ENCODE data around the gene IGSF21.

The IGSF21 gene

GRCh38 chr1:18107369-18108298 lies at the start of gene IGSF21:
IGSF21 (plus strand) TSS chr1:18107798; CDS start chr1:18108129, 331 bp downstream.
- DNase-seq (ENCODE audit: low spot score), result no peak

- DNase-seq (ENCODE audit: low spot score), result no peak
Observed at GRCh38 chr1:18058206-18058921, 49.2 kb upstream of the IGSF21 start.

DNA sequence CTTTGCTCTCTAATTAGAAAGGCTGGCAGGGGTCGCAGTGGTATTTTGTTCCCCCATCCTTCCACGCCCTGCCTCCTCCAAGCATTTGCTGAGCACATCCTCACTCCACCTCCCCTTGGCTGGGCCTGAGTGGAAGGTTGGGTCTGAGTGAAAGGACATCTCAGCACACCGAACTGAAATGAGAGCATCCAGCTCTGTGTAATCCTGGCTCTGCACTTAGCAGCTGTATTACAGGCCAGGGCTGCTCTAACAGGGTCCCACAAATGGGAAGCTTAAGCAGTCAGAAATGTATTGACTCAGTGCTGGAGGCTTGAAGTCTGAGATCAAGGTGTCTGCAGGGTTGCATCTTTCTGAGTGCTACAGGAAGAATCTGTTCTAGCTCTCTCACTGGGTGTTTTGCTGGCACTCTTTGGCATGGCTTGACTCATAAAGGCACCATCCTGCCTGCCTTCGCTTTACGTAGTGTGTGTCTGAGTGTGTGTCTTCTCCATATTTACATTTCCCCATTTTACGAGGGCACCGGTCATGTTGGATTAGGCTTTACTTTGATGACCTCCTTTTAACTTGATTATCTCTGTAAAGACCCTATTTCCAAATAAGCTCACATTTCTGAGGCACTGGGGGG lies 48.5 kb upstream of the IGSF21 start:
- no peak for DNase-seq (ENCODE audit: low spot score)

- DNase-seq (ENCODE audit: low spot score), result no peak
Observed at GRCh38 chr1:18060366-18060765, 47.2 kb upstream of the IGSF21 start.

- DNase-seq (ENCODE audit: low spot score), result no peak
Observed at GRCh38 chr1:18062185-18062584, 45.4 kb upstream of the IGSF21 start.

DNA sequence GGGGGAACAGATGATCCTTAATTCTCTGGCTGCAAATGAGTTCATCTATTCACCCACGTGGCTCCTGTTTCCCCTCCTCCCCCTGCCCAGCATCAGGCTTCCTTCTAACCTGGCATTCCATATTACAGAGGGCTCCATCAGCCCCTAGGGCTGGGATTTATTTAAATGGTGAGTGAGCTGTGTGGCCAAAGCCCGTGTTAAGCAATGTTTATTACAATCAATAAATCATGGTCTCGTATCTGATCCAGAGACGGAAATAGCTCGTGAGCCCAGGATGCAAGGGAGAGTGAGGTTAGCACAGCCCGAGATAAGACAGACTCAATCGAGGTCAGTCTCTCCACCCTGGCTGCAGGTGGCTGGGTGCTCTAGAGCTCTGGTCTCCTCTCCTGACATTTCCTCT lies 43.1 kb upstream of the IGSF21 start:
- no peak for DNase-seq (ENCODE audit: low spot score)

DNA sequence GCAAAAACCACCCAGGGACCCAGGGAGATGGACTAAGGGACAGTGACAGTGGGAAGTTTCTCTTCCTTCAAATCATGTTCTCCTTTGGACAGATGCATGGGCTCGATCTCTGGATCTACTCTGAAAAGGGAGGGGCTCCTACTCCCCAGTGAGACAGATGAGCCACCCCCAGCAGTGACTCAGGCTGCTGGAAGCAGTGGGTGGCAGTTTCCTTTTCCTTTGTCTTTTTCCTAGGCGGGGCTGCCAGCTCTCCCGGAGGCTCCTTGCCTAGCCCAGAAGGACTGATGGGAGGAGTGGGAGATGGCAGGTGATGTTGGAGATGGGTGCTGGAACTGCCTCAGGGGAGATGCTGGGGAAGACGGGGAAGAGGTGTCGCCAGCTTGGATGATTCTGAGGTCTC lies 41.0 kb upstream of the IGSF21 start:
- no peak for DNase-seq (ENCODE audit: low spot score)

DNA sequence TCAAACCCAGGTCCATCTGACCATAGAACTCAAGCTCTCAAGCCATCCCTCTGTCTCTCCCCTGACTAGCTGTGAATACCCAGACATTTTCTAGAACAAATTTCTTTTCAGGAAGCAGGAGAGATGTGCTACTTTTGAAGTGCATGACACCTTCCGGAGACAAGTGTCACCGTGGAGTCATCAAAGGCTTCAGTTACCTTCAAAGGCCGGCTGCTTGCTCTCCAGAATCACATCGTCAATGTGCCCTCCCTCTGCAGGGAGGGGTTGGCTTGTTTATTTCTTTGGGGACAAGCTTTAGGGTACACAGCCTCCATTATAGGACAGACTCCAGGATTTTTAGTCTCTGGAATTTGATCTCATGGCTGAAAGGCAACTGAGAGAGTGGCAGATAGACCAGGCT lies 37.7 kb upstream of the IGSF21 start:
- no peak for DNase-seq (ENCODE audit: low spot score)

GRCh38 chr1:18072066-18072465 lies 35.5 kb upstream of the IGSF21 start:
- DNase-seq (ENCODE audit: low spot score), result no peak

GRCh38 chr1:18073066-18073642 lies 34.4 kb upstream of the IGSF21 start:
- no peak for DNase-seq (ENCODE audit: low spot score)

DNA sequence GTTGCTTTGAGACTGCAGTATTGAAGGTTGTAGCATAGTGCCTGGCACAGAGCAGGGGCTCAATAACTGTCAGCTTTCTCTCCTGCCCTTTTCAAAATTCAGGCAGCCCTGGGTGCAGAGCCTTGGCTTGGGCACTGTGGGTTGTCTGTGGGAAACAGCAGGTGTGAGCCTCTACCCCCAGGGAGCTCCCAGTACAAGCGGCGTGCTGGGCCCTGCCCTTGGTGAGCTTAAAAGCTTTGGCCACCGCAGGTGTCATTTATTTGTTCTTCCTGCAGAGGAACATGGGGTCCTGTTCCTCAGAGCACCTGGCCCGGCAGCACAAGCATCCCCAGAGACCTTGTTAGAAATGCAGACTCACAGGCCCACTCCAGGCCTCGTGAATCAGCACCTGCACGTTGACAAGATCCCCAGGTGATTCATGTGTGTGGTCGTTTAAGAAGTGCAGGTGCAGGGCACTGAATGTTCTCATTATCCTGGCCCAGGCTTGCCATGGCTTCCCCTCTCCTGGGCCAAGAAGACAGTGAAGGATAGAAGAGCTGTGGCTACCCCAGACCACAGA lies 29.9 kb upstream of the IGSF21 start:
- DNase-seq (ENCODE audit: low spot score), result no peak

GRCh38 chr1:18079941-18080735 lies 27.5 kb upstream of the IGSF21 start:
- DNase-seq (ENCODE audit: low spot score), result no peak

GRCh38 chr1:18085387-18086074 lies 22.1 kb upstream of the IGSF21 start:
- no peak for DNase-seq (ENCODE audit: low spot score)

GRCh38 chr1:18088077-18088594 lies 19.5 kb upstream of the IGSF21 start:
- DNase-seq (ENCODE audit: low spot score), result no peak

DNA sequence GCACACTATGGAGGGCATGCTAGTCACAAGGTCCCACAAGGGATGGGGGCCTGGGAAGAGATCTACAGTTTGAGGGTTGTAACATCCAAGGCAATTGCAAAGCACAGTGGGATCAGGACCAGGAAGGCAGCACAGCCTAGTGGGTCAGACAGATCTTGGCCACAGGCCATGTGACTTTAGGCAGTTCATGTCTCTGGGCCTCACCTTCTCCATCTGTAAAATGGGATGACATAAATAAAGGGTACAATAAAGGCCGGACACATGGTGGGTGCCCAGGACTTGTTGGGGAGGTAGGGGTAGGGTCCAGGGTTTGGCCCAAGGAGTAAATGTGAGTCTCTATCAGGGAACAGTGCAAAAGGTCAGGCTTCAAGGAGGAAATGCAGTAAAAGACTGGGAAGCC lies 18.1 kb upstream of the IGSF21 start:
- DNase-seq (ENCODE audit: low spot score), result no peak

DNA sequence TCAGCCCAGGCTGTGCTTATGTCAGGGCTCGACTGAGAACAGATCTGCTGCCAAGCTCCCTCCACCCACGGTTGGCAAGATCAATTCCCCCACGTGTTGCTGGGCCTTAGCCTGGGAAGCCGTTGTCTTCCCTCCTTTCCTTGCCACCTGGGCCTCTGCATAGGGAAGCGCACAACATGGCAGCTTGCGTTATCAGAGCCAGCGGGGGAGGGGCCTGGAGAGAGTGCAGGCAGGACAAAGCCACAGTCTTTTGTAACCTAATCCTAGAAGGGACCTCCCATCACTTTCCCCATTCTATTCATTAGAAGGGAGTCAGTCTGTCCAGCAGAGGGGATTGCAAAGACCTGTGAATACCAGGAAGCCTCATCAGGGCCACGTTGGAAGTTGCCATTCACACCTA lies 17.0 kb upstream of the IGSF21 start:
- no peak for DNase-seq (ENCODE audit: low spot score)

DNA sequence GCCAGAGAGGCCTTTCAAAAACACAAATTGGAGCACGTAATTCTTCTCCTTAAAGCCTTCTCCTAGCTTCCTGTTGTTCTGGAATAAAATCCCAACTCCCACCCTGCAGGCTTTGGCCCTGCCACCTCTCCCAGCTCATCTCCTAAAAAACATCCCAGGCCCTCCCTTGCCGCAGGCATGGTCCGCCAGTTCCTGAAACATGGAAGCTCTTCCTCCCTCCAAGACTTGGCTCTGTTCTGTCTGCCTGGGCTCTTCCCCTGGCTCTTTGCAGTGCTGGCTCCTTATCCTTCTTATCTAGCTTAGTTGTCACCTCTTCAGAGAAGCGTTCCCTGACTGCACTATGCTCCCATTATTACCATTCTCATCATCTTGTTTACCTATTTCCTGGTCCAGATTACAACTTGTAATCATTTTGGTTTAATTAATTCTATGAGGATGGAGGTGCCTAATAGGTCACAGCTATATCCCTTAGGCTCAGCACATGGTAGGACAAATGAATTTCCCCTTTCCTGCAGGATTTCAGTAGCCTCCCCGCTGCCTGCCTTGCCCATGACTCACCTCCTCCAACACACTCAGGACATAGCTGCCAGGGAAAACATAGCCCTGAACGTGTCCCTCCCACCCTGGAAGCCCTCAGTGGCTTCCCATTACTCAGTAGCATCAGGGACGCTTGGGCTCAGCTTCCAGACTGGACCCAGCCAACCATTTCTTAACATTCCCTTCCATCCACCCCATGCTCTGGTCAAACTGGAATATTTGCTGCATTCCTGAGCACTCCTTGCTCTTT lies 15.7 kb upstream of the IGSF21 start:
- no peak for DNase-seq (ENCODE audit: low spot score)

DNA sequence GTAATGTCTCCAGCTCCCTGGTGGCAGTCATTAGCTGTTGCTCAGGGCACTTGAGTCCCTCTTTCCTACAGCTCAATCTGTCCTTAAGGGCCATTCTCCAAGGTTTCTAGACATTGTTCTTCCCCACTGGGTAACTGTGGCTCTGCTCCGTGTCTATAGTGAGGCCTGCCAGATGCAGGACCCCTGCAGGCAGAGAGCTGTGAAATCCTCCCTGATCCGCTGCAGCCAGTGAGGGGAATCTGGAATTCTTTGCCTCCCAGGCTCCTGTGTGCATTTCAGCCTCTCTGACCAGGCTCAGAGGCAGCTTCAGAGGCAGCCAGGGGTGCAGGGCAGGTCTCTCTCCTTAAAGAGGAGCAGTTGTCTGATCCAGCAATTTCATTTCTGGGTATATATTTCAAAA lies 14.4 kb upstream of the IGSF21 start:
- no peak for DNase-seq (ENCODE audit: low spot score)

DNA sequence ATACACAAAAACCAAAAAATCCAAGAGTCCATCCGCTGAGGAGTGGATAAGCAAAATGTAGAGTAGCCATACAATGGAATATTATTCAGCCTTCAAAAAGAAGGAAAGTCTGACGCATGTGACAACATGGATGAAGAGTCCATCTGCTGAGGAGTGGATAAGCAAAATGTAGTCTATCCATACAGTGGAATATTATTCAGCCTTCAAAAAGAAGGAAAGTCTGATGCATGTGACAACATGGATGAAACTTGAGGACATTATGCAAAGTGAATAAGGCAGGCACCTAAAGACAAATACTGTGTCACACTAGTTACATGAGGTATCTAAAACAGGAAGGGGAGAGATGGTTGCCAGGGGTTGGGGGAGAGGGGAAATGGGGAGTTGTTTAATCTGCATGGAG lies 14.0 kb upstream of the IGSF21 start:
- no peak for DNase-seq (ENCODE audit: low spot score)

DNA sequence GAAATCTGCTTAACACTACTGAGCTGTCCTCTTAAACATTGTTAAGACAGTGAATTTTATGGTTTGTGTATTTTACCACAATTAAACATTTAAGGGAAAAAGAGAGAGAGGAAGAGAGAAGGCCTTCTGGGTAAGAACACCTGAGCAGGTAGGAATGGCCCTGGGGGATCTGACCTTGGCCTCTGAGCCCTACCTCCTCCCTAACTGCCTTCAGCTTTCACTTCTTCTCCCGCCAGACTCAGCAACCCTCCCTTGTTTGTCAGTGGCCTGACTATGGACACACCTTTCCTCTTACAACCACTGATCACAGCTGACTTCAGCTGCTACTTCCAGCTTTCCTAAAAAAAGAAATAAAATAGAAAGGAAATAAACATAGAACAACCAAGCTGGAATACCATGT lies 13.5 kb upstream of the IGSF21 start:
- no peak for DNase-seq (ENCODE audit: low spot score)

All from hematopoietic multipotent progenitor cell treated with erythropoietin and hydrocortisone succinate and interleukin-3 and kit ligand, for 17 days (in vitro differentiated cells).